GM12891 (cell line): ENCODE measurements around the gene TTLL5.
A peak's percentile ranks its signal among the peaks of the same experiment; 100 is the strongest.
"Not testable (repeated sequence)": the region's sequence is repeated elsewhere in the genome, so short reads cannot be mapped to it uniquely, and the experiment has no call there.

Experiments used
- DNase-seq: peaks from one replicate; pipeline ENCODE4 v3.0.0; 2011; ENCODE audit warnings: low spot score; ENCODE audit not compliant: insufficient read length
- FAIRE-seq: peaks from 2 replicates; lab custom pipeline; 2011; peaks lifted over from hg19 to GRCh38; lab: Jason Lieb, UNC
- PAX5 ChIP-seq: IDR thresholded peaks from 2 replicates; pipeline ENCODE4 v1.6.1; 2011; ENCODE audit warnings: low read length, moderate library complexity, mild to moderate bottlenecking; ENCODE audit not compliant: insufficient read depth, severe bottlenecking
- POLR2A ChIP-seq: IDR thresholded peaks from 2 replicates; pipeline ENCODE4 v1.6.1; 2011; ENCODE audit warnings: low read depth, low read length, control low read depth
- POLR2AphosphoS5 ChIP-seq: IDR thresholded peaks from 2 replicates; pipeline ENCODE4 v1.6.1; 2011; ENCODE audit warnings: low read depth, low read length, control low read depth
- POU2F2 ChIP-seq: IDR thresholded peaks from 2 replicates; pipeline ENCODE4 v1.6.1; 2011; ENCODE audit warnings: low read depth, mild to moderate bottlenecking, control low read depth, low read length, moderate library complexity
- SPI1 ChIP-seq: IDR thresholded peaks from 2 replicates; pipeline ENCODE4 v1.6.1; 2011; ENCODE audit warnings: low read depth, low read length, control low read depth
- TAF1 ChIP-seq: IDR thresholded peaks from 2 replicates; pipeline ENCODE4 v1.6.1; 2011; ENCODE audit warnings: low read depth, low read length, control low read depth

The TTLL5 gene

DNA sequence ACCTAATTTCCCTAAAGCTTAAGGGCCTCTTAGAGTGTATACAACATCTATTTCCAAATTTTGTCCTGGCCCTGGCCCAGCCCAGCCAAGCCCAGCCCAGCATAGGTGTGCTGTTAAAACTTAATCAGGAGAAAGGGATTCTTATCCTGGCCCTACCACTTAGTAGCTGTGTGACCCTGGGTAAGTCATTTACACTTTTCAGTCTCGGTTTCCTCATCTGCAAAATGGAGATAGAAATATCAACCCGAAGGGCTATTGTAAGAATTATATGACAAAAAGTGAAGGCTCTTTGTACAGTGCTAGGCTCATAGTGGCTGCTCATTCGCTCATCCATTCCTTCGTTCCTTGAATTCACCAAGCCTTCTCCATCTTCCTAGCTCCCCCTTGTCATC lies 812 bp upstream of the TTLL5 start:
- DNase-seq (no peak), FAIRE-seq (peak; percentile 35)
- TF ChIP-seq PAX5 (no peak), POLR2AphosphoS5 (no peak), POU2F2 (no peak), POLR2A (no peak), SPI1 (no peak), TAF1 (no peak)

DNA sequence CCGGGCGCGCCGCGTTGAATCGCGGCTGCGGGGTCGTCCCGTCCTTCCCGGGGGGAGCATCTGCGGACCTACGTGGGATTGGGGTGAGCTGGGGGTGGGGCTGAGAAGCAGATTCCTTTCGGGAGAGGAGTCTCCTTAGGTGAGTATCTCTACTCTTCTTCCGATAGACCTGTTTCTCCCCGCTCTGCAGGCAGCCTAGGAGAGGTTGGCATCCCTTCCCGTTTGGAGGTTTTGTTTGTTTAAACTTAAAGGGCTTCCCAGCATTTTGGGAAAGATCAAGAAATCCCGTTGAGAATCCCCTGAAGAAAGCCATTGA lies 411 bp downstream of the TTLL5 start:
- no peak for DNase-seq
- FAIRE-seq = no peak
- TF ChIP-seq POLR2AphosphoS5 = no peak
- no peak for TF ChIP-seq TAF1
- TF ChIP-seq POU2F2 = no peak
- TF ChIP-seq PAX5 = no peak
- TF ChIP-seq SPI1 = no peak

DNA sequence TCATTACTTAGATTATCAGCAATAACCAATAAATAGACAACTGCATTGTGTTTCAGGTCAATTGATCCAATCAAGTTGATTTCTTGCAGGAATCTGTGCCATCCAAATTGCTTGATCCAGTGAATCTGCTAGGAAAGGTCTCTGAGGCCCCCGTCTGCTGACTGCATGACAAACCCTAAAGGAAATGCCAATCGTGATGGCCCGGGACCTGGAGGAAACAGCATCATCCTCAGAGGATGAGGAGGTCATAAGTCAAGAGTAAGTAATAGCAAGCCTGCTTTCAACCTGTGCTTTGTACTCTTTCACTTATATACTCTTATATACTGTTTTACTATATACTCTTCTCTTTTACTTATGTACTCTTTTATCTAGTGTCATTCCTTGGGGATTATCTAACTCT lies 1.9 kb downstream of the TTLL5 start:
- DNase-seq (no peak), FAIRE-seq (no peak)
- TF ChIP-seq PAX5 (no peak), POU2F2 (no peak), SPI1 (no peak), POLR2AphosphoS5 (no peak), TAF1 (no peak), POLR2A (no peak)

DNA sequence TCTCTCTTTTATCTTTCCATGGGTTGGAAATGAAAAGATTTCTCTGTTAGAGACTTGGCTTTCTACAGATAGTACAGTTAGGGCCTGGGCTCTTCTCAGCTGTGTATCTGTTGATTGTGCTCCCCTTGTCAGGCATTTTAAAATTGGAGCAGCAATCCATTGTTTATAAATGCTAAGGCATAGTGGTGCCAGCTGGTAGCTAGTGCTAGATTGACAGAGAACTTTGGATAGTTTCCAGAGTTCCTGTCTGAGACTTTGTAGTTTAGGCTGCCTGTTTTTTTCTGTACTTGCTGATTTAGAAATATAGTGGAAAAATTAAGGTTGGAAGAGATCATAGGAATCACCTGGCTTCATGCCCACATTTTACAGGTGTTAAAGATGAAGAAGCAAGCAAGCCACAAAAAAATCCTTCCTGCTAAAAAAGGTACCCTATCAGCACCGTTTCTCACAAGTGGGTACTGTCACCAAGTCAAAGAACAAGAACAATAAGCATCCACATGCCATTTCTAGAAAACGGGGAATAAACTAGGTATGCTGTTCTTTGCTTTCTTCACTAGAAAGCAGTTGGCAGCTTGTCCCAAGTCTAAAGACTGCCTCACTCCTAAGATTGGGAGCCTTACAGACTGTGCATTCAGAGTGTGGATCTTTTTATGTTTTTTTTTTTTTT lies 6.2 kb downstream of the TTLL5 start:
- DNase-seq (no peak), FAIRE-seq (no peak)
- no peak for TF ChIP-seq POLR2A
- TF ChIP-seq TAF1 = no peak
- no peak for TF ChIP-seq POU2F2
- no peak for TF ChIP-seq POLR2AphosphoS5
- no peak for TF ChIP-seq PAX5
- no peak for TF ChIP-seq SPI1

DNA sequence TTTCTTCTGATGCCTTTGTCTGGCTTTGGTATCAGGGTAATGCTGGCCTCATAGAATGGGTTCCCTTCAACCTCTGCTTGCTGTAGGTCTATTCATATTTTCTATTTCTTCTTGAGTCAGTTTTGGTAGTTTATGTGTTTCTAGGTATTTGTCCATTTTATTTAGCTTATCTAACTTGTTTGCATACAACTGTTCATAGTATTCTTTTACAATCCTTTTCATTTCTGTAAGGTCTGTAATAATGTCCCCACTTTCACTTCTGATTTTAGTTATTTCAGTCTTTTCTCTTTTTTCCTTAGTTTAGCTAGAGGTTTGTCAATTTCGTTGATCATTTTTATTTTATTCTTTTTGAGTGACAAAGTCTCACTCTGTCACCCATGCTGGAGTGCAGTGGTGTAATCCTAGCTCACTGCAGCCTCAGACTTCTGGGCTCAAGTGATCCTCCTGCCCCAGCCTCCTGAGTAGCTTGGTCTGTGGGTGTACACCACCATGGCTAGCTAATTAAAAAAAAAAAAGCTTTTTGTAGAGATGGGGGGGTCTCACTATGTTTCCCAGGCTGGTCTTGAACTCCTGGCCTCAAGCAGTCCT lies 11.7 kb downstream of the TTLL5 start:
- DNase-seq (no peak), FAIRE-seq (no peak)
- TF ChIP-seq SPI1 (no peak), POLR2AphosphoS5 (no peak), PAX5 (no peak), POLR2A (no peak), TAF1 (no peak), POU2F2 (no peak)

DNA sequence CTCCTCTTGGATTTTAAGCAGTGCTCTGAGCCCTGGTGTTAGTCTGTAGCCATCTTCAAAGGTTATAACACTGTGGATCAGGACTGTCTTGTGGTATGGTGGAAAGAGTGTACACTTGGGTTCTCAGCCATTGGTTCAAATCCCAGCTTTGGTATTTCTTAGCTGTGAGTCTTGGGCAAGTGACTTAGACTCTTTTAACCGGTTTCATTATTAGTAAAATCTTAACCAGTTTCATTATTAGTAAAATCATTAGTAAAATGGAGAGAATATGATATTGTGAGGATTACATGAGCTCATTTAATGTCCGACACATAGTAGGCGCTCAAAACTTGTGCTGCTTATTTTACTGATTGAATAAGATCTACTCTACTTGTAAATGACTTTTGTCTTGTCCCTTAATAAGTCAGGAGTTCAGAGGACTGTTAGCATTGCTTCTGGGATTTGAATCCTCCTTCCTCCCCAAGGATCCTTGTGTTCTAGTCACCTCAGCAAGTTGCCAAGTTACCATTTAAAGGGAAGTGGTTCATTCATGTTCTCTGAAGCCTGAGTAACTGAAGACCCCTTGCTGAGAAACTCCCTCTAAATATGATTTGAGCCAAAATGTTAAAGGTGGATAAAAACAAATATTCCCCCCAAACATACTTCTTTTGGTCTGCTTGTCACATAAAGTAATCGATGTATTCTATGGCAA lies 12.4 kb downstream of the TTLL5 start:
- TF ChIP-seq SPI1 (peak; percentile 46), PAX5 (no peak), POU2F2 (no peak), TAF1 (no peak), POLR2AphosphoS5 (no peak), POLR2A (no peak)
- FAIRE-seq (peak; percentile 64), DNase-seq (no peak)

DNA sequence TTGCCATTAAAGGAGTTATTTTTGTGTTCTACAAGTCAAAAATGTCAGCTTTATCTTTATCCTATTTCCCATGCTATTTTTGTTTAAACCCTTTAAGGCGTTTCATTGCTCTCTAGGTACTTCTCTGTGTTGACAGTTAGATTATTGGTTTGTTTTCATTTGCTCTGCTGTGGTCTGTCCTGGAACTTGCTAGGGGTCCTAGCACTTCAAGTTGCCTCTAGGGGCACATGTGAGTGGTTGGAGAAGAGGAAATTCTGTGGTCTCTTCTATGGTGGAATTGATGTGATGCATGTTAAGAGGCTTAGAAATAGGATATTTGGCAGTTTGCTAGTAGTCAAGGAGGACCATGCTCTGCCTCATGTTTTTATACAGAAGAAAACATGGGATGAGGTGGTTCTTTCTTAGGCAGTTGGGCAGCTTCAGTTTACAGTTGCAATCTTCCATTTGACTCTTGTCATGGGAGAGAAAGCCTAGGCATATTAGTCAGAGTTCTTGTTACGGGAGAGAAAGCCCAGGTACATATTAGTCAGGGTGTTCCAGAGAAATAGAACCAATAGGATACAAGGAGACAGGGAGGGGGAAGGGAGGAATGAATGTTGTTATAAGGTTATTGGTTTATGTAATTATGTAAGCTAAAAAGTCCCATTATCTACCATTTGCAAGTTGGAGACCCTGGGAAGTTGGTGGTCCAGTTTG lies 14.4 kb downstream of the TTLL5 start:
- TF ChIP-seq TAF1 (no peak), PAX5 (no peak), SPI1 (no peak), POLR2A (no peak), POU2F2 (no peak), POLR2AphosphoS5 (no peak)
- DNase-seq (no peak), FAIRE-seq (peak; percentile 63)

DNA sequence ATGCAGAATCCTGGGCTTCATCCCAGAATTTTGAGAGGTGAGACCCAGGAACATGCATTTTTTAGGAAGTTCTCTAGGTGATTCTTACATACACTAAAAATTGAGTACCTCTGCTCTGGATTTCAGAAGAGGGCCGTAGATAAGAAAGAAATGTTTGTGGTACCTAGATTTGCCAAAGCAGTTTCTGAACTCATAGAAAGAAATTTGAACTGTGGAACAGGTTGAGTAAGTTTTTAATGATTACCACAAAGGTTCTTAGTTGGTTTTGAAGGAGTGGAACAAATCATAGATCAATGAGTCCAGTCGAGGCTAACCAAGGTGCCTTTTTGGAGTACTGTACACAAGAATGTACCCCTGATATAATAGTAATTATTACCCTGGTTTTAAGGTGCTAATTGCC lies 24.9 kb downstream of the TTLL5 start:
- FAIRE-seq (peak; percentile 54), DNase-seq (no peak)
- TF ChIP-seq POU2F2 (no peak), TAF1 (no peak)

DNA sequence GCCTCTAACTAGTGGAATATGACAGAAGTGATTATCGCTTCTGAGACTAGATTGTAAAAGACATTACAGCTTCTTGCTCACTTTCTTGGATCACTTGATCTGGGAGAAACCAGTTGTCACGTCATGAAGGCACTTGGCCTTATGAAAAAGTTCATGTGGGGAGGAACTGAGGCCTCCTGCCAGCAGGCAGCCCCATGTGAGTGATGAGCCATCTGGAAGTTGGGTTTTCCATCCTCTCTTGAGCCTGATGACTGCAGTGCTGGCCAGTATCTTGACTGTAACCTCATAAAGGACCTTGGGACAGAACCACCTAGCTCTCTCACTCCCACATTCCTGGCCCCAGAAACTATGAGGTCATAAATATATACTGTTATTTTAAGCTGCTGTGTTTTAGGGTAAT lies 28.0 kb downstream of the TTLL5 start:
- no peak for DNase-seq
- FAIRE-seq = no peak
- TF ChIP-seq PAX5 (no peak), SPI1 (no peak), POU2F2 (no peak), POLR2A (no peak), POLR2AphosphoS5 (no peak), TAF1 (no peak)

DNA sequence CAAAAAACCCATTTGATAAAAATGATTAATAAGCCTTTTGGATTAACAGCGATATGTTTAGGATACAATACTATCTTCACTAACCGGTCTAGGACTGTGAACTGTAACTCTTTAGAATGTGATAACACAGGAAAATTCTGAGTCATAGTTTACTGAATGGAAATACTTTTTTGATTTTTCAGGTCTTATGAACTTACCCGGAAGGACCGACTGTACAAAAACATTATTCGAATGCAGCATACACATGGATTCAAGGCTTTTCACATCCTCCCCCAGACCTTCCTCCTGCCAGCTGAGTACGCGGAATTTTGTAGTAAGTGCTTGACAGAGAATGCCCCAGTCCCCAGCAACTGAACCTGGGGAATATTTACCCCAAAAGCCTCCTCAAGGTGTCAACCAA lies 29.0 kb downstream of the TTLL5 start:
- FAIRE-seq (no peak), DNase-seq (no peak)
- TF ChIP-seq PAX5 (no peak), POU2F2 (no peak), POLR2AphosphoS5 (no peak), POLR2A (no peak), SPI1 (no peak), TAF1 (no peak)

DNA sequence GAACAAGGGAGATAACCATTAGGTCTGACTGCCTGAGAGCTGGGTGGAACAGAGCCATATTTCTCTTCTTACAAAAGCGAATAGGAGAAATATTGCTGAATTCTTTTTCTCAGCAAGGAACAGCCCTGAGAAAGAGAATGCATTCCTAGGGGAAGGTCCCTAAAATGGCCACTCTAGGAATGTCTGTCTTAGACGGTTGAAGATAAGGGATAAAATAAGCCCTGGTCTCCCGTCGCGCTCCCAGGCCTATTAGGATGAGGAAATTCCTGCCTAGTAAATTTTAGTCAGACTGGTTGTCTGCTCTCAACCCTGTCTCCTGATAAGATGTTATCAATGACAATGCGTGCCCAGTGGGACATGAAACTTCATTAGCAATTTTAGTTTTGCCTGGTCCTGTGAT lies 34.0 kb downstream of the TTLL5 start:
- not testable (repeated sequence) for FAIRE-seq, DNase-seq
